Mesothelial cell of epicardium (in vitro differentiated cells): ENCODE measurements around the gene PDLIM3. TPM values are rescaled to one million over a fixed set of nuclear protein-coding genes. Genes with fewer than 3 reads are reported as not detected.

Experiments
- DNase-seq, 2 experiments: peaks; one replicate each; pipeline ENCODE4 v3.0.0; 2021; ENCODE audit warnings: low spot score in 2 of 2; ENCODE audit not compliant: unreplicated experiment in 2 of 2
- H3K27ac Mint-ChIP-seq: 2 replicates; pipeline ENCODE4 v1.8.0; 2021; ENCODE audit warnings: mixed read lengths
- H3K27me3 Mint-ChIP-seq: 2 replicates; pipeline ENCODE4 v1.8.0; 2021; ENCODE audit warnings: low read depth, mixed read lengths
- H3K36me3 Mint-ChIP-seq: 2 replicates; pipeline ENCODE4 v1.8.0; 2021; ENCODE audit warnings: mixed read lengths
- H3K4me1 Mint-ChIP-seq: 2 replicates; pipeline ENCODE4 v1.8.0; 2021; ENCODE audit warnings: mixed read lengths
- H3K4me3 Mint-ChIP-seq: 2 replicates; pipeline ENCODE4 v1.8.0; 2021; ENCODE audit warnings: mild to moderate bottlenecking, moderate library complexity, mixed read lengths
- H3K9me3 Mint-ChIP-seq: 2 replicates; pipeline ENCODE4 v1.8.0; 2021; ENCODE audit warnings: mixed read lengths
- total RNA-seq: library from RNA; stranded (reverse); gene quantifications from 3 replicates; pipeline ENCODE4 v1.2.1, GENCODE V29; 2021
- TF ChIP-seq, protein P1 (sequence below): fragments of 200-600 bp; sonication (generic); IDR thresholded peaks from one replicate; pipeline ENCODE4 v1.5.0; 2021; ENCODE audit warnings: antibody characterized with exemption; ENCODE audit not compliant: unreplicated experiment

PDLIM3 gene, protein sequence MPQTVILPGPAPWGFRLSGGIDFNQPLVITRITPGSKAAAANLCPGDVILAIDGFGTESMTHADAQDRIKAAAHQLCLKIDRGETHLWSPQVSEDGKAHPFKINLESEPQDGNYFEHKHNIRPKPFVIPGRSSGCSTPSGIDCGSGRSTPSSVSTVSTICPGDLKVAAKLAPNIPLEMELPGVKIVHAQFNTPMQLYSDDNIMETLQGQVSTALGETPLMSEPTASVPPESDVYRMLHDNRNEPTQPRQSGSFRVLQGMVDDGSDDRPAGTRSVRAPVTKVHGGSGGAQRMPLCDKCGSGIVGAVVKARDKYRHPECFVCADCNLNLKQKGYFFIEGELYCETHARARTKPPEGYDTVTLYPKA
- 8.4 to 11.2 TPM (median 9.2 TPM) in 3 replicates for total RNA-seq

DNA sequence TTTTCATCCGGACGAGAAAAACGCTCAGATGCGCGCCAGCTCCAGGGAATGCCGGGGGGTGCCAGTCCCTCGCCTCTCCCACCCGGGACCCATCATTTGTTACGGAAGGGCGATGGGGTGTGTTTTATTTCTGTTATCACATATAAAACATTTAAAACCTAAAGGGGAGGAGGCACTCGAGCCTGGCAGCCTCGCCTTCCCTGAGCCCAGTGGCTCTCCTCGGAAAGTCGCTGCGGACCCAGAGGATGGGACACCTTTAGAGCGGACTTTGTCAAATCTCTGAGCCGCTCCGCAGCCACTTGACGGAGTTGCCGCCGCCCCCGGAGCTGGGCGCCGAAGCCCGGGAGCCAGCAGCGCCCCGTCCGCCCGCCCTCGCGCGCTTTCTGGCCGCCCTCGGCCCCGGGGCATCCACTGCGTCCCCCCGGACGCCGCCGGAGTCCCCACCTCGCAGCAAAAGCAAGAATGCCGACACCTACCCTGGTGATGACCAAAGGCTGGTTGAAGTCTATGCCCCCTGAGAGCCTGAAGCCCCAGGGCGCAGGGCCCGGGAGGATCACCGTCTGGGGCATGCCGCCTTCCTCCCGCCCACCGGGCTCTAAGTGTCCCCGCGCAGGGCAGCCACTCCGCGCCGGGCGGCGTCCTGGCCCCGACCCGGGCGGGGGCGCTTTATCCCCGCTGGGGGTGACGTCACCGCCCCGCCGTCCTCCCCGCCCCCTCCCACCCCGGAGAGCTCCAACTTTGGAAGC is at the start of gene PDLIM3:
PDLIM3 (minus strand) TSS at position 642 of the 746 bp plus-strand sequence; CDS start at position 569, 73 bp downstream.
- DNase-seq: peak; percentile 40 to 52
- Mint-ChIP-seq H3K4me1 (peaks cover 6% of the 10 kb centered on the region), H3K36me3 (no peaks in the 10 kb centered on the region), H3K4me3 (peak within 1 kb of the TSS; percentile 76), H3K27ac (peak within 1 kb of the TSS; percentile 35), H3K9me3 (no peaks in the 10 kb centered on the region), H3K27me3 (peaks cover 26% of the 10 kb centered on the region)
- TF ChIP-seq, protein P1, sequence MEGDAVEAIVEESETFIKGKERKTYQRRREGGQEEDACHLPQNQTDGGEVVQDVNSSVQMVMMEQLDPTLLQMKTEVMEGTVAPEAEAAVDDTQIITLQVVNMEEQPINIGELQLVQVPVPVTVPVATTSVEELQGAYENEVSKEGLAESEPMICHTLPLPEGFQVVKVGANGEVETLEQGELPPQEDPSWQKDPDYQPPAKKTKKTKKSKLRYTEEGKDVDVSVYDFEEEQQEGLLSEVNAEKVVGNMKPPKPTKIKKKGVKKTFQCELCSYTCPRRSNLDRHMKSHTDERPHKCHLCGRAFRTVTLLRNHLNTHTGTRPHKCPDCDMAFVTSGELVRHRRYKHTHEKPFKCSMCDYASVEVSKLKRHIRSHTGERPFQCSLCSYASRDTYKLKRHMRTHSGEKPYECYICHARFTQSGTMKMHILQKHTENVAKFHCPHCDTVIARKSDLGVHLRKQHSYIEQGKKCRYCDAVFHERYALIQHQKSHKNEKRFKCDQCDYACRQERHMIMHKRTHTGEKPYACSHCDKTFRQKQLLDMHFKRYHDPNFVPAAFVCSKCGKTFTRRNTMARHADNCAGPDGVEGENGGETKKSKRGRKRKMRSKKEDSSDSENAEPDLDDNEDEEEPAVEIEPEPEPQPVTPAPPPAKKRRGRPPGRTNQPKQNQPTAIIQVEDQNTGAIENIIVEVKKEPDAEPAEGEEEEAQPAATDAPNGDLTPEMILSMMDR: no peak

DNA sequence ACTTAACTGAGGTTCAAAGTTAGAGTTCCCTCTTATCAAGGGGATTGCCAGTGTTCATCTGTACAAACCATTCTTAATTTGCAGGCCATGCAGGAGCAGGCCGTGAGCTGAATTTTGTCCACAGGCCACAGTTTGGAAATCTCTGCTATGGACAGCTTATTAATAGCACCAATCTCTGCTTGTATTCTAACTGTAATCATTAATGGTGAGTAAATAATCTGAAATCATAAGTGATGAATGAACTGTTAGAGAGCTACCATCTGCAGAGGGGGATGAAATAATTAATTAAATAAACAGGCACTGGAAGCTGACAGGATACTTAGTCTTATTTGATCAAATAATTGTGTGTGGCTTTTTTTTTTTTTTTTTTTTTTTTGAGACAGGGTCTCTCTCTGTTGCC is 48.5 kb upstream of the PDLIM3 start:
- peaks cover 19% of the 10 kb centered on the region for H3K4me1 Mint-ChIP-seq
- peaks cover 5% of the 10 kb centered on the region for H3K9me3 Mint-ChIP-seq

DNA sequence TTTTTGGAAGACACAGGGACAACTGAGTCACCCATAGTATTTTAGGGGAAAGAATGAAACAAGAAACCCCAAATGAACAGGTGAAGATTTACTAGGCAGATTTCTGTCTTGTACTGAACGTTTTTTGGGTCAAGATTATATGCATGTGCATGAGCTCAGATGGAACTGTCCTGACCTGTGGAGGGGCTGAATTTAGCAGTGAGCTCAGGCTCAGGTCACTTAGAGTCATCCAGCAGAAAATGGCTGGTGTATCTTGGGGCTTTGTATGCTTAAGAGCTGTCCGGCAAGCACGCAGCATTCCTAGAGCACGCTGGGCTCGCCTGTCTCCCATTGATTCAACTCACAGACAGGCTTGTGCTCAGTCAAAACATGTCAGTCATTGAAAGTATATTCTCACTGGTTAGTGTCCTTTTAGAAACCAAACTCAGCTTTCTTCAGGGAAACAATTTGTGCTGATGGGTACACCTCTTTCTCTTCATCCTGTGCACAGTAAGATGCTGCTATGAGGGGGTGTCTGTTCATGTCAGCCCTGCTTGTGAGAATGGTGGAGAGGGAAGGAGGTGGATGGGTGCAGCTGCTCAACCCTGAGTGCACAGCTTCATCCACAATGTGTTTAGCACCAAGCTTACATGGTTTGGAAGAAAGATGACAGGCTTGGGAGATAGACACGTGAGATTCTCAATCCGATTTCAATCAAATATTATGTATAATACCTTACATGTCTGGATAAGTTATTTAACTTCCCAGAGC is 47.5 kb upstream of the PDLIM3 start:
- peaks cover 24% of the 10 kb centered on the region for H3K27me3 Mint-ChIP-seq
- H3K36me3 Mint-ChIP-seq: no peaks in the 10 kb centered on the region
- TF ChIP-seq, protein P1: no peak
- no peak for DNase-seq
- peaks cover 16% of the 10 kb centered on the region for H3K4me1 Mint-ChIP-seq
- H3K4me3 Mint-ChIP-seq: no peak overlapping the region
- H3K27ac Mint-ChIP-seq: no peak overlapping the region
- H3K9me3 Mint-ChIP-seq: peaks cover 5% of the 10 kb centered on the region

More for the DNA sequence above, 48.5 kb upstream of the PDLIM3 start:
- TF ChIP-seq, protein P1: no peak
- no peak for DNase-seq
- Mint-ChIP-seq H3K36me3 (no peaks in the 10 kb centered on the region), H3K27me3 (peaks cover 30% of the 10 kb centered on the region), H3K27ac (no peak overlapping the region), H3K4me3 (no peak overlapping the region)

DNA sequence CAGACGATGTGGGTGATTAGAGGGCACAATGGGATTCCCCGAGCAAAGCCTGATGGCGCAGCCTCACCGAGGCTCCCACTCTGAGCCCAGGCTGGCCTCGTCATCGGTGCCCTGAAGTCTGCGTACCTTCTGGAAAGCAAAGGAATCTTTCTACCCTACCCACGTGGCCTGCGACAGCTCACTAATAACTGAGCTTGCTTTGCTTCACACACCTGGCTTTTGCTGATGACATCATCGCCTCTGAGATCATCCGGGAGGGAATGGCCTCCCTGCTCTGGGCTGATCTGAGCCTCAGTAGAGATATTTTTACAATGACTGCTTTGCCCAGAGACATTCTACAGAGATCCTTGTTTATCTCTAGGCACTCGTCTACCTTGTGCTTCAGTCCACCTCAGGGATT is 45.4 kb upstream of the PDLIM3 start:
- H3K4me1 Mint-ChIP-seq: peaks cover 11% of the 10 kb centered on the region
- H3K9me3 Mint-ChIP-seq: peaks cover 5% of the 10 kb centered on the region
- H3K27me3 Mint-ChIP-seq: peaks cover 8% of the 10 kb centered on the region
- no peak for DNase-seq
- TF ChIP-seq, protein P1: no peak
- no peak overlapping the region for H3K27ac Mint-ChIP-seq
- no peak overlapping the region for H3K4me3 Mint-ChIP-seq
- no peaks in the 10 kb centered on the region for H3K36me3 Mint-ChIP-seq

DNA sequence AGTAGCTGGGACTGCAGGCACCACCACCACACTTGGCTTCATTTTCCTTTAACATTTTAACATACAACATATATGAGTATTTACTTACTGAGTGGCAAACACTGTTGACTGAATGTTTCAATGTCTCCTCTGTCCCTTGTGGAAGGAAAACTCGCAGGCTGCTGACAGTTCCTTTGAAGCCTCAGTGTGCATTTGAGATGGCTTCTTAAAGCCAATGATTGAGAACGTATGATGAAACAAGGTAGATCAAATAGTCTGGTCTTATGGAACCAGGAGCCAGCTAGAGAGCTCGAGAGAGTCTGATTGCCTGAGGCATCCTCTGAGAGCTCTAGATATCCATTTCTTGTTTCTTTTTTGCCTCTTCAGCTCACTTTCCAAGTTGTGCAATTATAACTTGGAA is 43.0 kb upstream of the PDLIM3 start:
- Mint-ChIP-seq H3K4me3 (no peak overlapping the region), H3K36me3 (no peaks in the 10 kb centered on the region), H3K27me3 (no peaks in the 10 kb centered on the region), H3K9me3 (peaks cover 5% of the 10 kb centered on the region), H3K27ac (no peak overlapping the region), H3K4me1 (peaks cover 18% of the 10 kb centered on the region)
- DNase-seq: no peak
- TF ChIP-seq, protein P1: no peak
